Transverse colon (tissue), 4 donors: ENCODE data around the gene HOXD1.

Experiments used
- CTCF ChIP-seq, 5 experiments: fragments of 200-600 bp in 3 of 5; fragments of 450-650 bp in 2 of 5; sonication (generic) in 3 of 5; IDR thresholded peaks; 1 replicate in 2 of 5; 2 replicates in 3 of 5; pipeline ENCODE4 v1.5.1; 2016 to 2017; ENCODE audit warnings: antibody characterized with exemption in 5 of 5, inconsistent platforms in 3 of 5, mild to moderate bottlenecking in 2 of 5, moderate library complexity in 1 of 5
- POLR2A ChIP-seq: fragments of 450-650 bp; IDR thresholded peaks from one replicate; pipeline ENCODE4 v1.6.1; 2016; ENCODE audit warnings: antibody characterized with exemption, mild to moderate bottlenecking, moderate library complexity
- POLR2AphosphoS5 ChIP-seq, 3 donors: sonication (generic); formaldehyde crosslinking; IDR thresholded peaks; one replicate each; pipeline ENCODE4 v1.6.1; 2016; ENCODE audit warnings: antibody characterized with exemption in 3 of 3

DNA sequence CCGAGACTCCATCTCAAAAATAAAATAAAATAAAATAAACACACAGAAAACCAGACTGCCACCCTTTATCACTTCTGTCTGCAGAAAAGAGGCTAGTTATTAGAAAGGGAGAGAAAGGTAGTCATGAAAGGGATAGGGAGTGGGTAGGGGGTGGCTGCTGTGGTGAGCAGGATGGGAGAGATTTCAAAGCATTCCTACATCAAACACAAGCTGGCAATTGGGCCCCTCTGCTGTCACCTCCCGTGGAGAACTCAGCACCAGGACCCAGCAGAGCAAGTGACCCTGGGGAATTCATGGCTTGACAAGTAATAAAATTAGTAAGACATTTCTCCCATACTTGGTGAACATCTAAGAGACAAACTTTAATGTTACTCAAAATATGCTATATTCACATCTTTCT, 3.7 kb upstream of the HOXD1 start:
- no peak for TF ChIP-seq CTCF (IDR thresholded peaks at IDR 0.05)
- no peak for TF ChIP-seq POLR2AphosphoS5 (IDR thresholded peaks at IDR 0.05)
- no peak for TF ChIP-seq POLR2A
